A204.1 (cell line): ENCODE results near the gene UBXN10.

Experiments used
- FAIRE-seq: peaks from 2 replicates; lab custom pipeline; 2012; peaks lifted over from hg19 to GRCh38; lab: Jason Lieb, UNC

Gene UBXN10

DNA sequence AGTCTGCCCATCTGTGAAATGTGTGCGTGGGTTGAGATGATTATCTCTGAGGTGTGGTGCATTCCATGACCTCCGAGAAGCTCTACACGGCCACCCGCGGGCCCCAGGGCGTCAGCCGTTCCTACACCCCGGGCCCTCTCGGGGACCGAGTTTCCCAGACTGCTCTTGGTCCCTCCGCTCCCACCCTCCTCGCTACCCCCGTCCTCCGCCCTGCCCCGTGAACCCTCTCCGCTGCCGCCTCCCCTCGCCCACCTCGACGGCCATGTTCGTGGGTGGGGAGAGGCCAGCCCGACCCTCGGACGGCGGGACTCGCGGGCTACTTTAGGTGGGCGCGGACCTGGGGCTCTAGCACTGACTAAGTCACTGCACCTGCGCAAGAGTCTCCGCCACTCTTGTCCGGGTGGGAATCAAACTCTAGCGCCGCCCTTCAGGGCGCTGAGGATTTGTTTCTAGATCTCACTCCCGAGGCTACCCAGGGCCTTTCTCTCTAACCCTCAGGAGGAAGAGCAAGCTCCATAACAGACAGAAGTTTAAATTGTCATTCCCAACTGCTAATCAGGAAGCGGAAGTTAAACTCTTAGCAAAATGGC lies 57.1 kb downstream of the UBXN10 start:
- no peak for FAIRE-seq
